ENCODE data around the gene PRKD1. TPM values are rescaled to one million over a fixed set of nuclear protein-coding genes. Genes with fewer than 3 reads are reported as not detected.

Gene PRKD1
- total and polyA plus RNA-seq, 11 donors, result 0.99 to 8.8 (median 3.6) TPM

DNA sequence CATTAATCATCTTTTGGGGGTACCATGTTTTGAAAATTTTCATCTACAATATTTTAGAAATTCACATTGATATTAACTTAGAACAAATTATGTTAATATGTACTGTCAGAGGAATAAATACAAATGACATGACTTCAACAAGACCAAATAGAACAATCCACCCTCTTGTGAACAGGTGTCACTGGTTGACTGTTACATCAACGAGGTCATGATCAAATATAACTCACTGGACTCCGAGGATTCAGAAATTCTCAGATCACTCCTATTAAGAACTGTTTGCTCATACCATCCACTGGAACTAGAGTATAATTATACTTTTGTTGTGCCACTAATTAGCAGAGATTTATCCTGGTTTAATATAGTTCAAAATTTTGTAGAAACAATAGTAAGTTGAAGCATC is 318.8 kb downstream of the PRKD1 start:
- no peak overlapping the region for H3K27ac ChIP-seq
- no peaks in the 10 kb centered on the region for H3K4me1 ChIP-seq
- no peaks in the 10 kb centered on the region for H3K27me3 ChIP-seq
- H3K36me3 ChIP-seq, result no peaks in the 10 kb centered on the region
- ATAC-seq, result no peak
- H3K9me3 ChIP-seq, result no peaks in the 10 kb centered on the region
- no peak for DNase-seq
- no peak overlapping the region for H3K4me3 ChIP-seq
- 76 to 89% (median 87%) methylated on average over 2 of the region's 2 CpGs for WGBS, 4 donors
- intact Hi-C loops (cut with DNase I), result no loop called here
- TF ChIP-seq, protein P1, sequence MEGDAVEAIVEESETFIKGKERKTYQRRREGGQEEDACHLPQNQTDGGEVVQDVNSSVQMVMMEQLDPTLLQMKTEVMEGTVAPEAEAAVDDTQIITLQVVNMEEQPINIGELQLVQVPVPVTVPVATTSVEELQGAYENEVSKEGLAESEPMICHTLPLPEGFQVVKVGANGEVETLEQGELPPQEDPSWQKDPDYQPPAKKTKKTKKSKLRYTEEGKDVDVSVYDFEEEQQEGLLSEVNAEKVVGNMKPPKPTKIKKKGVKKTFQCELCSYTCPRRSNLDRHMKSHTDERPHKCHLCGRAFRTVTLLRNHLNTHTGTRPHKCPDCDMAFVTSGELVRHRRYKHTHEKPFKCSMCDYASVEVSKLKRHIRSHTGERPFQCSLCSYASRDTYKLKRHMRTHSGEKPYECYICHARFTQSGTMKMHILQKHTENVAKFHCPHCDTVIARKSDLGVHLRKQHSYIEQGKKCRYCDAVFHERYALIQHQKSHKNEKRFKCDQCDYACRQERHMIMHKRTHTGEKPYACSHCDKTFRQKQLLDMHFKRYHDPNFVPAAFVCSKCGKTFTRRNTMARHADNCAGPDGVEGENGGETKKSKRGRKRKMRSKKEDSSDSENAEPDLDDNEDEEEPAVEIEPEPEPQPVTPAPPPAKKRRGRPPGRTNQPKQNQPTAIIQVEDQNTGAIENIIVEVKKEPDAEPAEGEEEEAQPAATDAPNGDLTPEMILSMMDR (IDR thresholded peaks at IDR 0.05), result no peak
- TF ChIP-seq POLR2A (IDR thresholded peaks at IDR 0.05), result no peak

DNA sequence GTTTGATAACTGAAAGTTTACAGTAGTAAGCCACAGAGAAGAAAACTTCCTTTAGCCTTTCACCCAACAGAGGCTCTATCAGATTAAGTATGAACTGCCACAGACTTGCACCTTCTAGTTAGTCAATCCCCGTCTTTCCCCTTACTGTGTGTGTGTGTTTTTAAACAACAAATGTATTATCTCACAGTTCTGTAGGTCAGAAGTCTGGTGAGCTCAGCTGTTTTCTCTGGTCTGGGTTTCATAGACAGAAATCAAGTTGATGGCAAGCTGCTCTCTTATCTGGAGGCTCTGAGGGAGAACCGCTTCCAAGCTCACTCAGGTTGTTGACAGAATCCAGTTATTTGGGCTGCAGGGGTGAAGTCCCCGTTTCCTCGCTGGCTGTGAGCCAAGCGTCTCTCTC is 320.5 kb downstream of the PRKD1 start:
- Histone ChIP-seq H3K27me3 (no peaks in the 10 kb centered on the region), H3K36me3 (no peaks in the 10 kb centered on the region), H3K4me3 (no peak overlapping the region), H3K4me1 (no peaks in the 10 kb centered on the region), H3K27ac (no peak overlapping the region), H3K9me3 (no peaks in the 10 kb centered on the region)
- no peak for TF ChIP-seq POLR2A (IDR thresholded peaks at IDR 0.05)
- TF ChIP-seq, protein P1 (IDR thresholded peaks at IDR 0.05), result no peak
- WGBS, 4 donors, result 51 to 66% (median 59%) methylated on average over 5 of the region's 5 CpGs
- DNase-seq (no peak), ATAC-seq (no peak)
- intact Hi-C loops (cut with DNase I), result no loop called here

DNA sequence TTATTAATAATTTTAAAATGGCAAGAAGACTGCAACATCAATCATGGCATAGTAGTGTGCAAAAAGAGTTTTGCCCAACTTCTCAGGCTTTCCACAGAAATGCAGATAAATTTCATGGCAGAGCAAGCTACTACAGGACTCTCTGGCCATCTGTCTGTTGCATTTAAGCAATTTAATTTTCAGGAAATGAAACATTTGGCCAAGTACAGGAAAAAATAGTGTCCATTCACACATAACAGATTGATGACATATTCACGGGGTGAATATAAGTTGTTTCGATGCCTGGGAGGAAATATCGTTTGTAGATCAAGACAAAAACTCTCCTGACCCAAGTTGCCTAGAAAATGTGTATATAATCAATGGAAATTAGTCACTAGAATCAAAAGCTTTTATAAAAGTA is 324.0 kb downstream of the PRKD1 start:
- WGBS, 4 donors, result 49 to 59% (median 53%) methylated on average over 3 of the region's 3 CpGs
- no peak for TF ChIP-seq POLR2A (IDR thresholded peaks at IDR 0.05)
- TF ChIP-seq, protein P1 (IDR thresholded peaks at IDR 0.05), result no peak
- Histone ChIP-seq H3K4me3 (no peak overlapping the region), H3K27ac (no peak overlapping the region), H3K4me1 (peaks cover 0 to 4% (median 0%) of the 10 kb centered on the region in 12 donors), H3K36me3 (peaks cover 0 to 5% (median 0%) of the 10 kb centered on the region in 9 donors), H3K9me3 (no peaks in the 10 kb centered on the region), H3K27me3 (no peaks in the 10 kb centered on the region)
- ATAC-seq, result no peak
- intact Hi-C loops (cut with DNase I), result no loop called here
- DNase-seq, result no peak

DNA sequence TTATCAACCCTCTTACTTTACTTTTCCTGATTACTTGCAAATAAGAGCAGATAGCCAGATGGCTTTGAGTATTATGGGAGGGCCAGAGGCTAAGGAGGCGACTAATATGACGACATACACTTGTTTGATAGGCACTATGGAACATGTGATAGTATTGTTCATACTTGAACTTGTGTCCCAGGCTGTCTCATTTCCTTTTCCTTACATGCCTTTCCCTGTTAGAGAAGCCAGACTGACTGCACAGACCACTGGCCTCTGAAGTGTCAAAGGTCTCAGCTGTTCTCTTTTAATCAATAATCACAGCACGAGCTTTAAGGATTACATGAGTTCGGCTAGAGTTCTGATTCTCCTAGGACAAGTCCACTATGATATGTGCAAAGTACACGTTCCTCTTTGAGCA is 326.0 kb downstream of the PRKD1 start:
- DNase-seq (no peak), ATAC-seq (no peak)
- Histone ChIP-seq H3K27me3 (no peaks in the 10 kb centered on the region), H3K4me3 (no peak overlapping the region), H3K27ac (no peak overlapping the region), H3K36me3 (peaks cover 0 to 8% (median 0%) of the 10 kb centered on the region in 9 donors), H3K4me1 (peaks cover 0 to 4% (median 0%) of the 10 kb centered on the region in 12 donors), H3K9me3 (no peaks in the 10 kb centered on the region)
- 83 to 89% (median 87%) methylated on average over 5 of the region's 5 CpGs for WGBS, 4 donors
- TF ChIP-seq, protein P1 (IDR thresholded peaks at IDR 0.05), result no peak
- intact Hi-C loops (cut with DNase I), result no loop called here
